ENCODE measurements around the gene MCM9.

GRCh38 chr6:118826096-118826495 lies 108.9 kb downstream of the MCM9 start:
- TF ChIP-seq, protein P1, sequence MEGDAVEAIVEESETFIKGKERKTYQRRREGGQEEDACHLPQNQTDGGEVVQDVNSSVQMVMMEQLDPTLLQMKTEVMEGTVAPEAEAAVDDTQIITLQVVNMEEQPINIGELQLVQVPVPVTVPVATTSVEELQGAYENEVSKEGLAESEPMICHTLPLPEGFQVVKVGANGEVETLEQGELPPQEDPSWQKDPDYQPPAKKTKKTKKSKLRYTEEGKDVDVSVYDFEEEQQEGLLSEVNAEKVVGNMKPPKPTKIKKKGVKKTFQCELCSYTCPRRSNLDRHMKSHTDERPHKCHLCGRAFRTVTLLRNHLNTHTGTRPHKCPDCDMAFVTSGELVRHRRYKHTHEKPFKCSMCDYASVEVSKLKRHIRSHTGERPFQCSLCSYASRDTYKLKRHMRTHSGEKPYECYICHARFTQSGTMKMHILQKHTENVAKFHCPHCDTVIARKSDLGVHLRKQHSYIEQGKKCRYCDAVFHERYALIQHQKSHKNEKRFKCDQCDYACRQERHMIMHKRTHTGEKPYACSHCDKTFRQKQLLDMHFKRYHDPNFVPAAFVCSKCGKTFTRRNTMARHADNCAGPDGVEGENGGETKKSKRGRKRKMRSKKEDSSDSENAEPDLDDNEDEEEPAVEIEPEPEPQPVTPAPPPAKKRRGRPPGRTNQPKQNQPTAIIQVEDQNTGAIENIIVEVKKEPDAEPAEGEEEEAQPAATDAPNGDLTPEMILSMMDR (IDR thresholded peaks at IDR 0.05): no peak
- TF ChIP-seq CEBPB (IDR thresholded peaks at IDR 0.05): no peak
- TF ChIP-seq, protein P2, sequence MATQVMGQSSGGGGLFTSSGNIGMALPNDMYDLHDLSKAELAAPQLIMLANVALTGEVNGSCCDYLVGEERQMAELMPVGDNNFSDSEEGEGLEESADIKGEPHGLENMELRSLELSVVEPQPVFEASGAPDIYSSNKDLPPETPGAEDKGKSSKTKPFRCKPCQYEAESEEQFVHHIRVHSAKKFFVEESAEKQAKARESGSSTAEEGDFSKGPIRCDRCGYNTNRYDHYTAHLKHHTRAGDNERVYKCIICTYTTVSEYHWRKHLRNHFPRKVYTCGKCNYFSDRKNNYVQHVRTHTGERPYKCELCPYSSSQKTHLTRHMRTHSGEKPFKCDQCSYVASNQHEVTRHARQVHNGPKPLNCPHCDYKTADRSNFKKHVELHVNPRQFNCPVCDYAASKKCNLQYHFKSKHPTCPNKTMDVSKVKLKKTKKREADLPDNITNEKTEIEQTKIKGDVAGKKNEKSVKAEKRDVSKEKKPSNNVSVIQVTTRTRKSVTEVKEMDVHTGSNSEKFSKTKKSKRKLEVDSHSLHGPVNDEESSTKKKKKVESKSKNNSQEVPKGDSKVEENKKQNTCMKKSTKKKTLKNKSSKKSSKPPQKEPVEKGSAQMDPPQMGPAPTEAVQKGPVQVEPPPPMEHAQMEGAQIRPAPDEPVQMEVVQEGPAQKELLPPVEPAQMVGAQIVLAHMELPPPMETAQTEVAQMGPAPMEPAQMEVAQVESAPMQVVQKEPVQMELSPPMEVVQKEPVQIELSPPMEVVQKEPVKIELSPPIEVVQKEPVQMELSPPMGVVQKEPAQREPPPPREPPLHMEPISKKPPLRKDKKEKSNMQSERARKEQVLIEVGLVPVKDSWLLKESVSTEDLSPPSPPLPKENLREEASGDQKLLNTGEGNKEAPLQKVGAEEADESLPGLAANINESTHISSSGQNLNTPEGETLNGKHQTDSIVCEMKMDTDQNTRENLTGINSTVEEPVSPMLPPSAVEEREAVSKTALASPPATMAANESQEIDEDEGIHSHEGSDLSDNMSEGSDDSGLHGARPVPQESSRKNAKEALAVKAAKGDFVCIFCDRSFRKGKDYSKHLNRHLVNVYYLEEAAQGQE (IDR thresholded peaks at IDR 0.05): no peak
- no peak for TF ChIP-seq HDAC2 (IDR thresholded peaks at IDR 0.05)
- no peak for TF ChIP-seq POLR2A (IDR thresholded peaks at IDR 0.05; ENCODE audit: low read length)
- TF ChIP-seq RFX5 (IDR thresholded peaks at IDR 0.05): no peak
- TF ChIP-seq RCOR1 (IDR thresholded peaks at IDR 0.05; ENCODE audit: low read depth, low read length): no peak
- TF ChIP-seq FOSL2 (IDR thresholded peaks at IDR 0.05): no peak
- no peak for TF ChIP-seq FOSL2 (CRISPR knock-in tag; IDR thresholded peaks at IDR 0.05)
- no peak for TF ChIP-seq BHLHE40 (IDR thresholded peaks at IDR 0.05; ENCODE audit: low read depth, low read length)

Data from A549 (cell line).